Measurements from ENCODE around the gene FILIP1L.
"Not testable (repeated sequence)": the region's sequence is repeated elsewhere in the genome, so short reads cannot be mapped to it uniquely, and the experiment has no call there.

Gene FILIP1L

GRCh38 chr3:100096866-100097265 lies 17.4 kb downstream of the FILIP1L start:
- DNase-seq, result no peak

- not testable (repeated sequence) for DNase-seq
Observed at GRCh38 chr3:100096286-100096685, 18.0 kb downstream of the FILIP1L start.

- no peak for DNase-seq
Observed at GRCh38 chr3:100093831-100094230, 20.5 kb downstream of the FILIP1L start.

- no peak for DNase-seq
Observed at GRCh38 chr3:100090669-100091005, 23.7 kb downstream of the FILIP1L start.

GRCh38 chr3:100089812-100090668 lies 24.3 kb downstream of the FILIP1L start:
- DNase-seq, result no peak

- no peak for DNase-seq
Observed at GRCh38 chr3:100088735-100089368, 25.4 kb downstream of the FILIP1L start.

GRCh38 chr3:100087198-100087597 lies 27.1 kb downstream of the FILIP1L start:
- no peak for DNase-seq

GRCh38 chr3:100086401-100086800 lies 27.9 kb downstream of the FILIP1L start:
- no peak for DNase-seq

- no peak for DNase-seq
Observed at GRCh38 chr3:100084100-100084806, 30.0 kb downstream of the FILIP1L start.

GRCh38 chr3:100083209-100083608 lies 31.1 kb downstream of the FILIP1L start:
- no peak for DNase-seq

- no peak for DNase-seq
Observed at GRCh38 chr3:100082714-100083113, 31.6 kb downstream of the FILIP1L start.

- no peak for DNase-seq
Observed at GRCh38 chr3:100081986-100082692, 32.2 kb downstream of the FILIP1L start.

- no peak for DNase-seq
Observed at GRCh38 chr3:100081311-100081710, 33.0 kb downstream of the FILIP1L start.

- no peak for DNase-seq
Observed at GRCh38 chr3:100080573-100080972, 33.7 kb downstream of the FILIP1L start.

- DNase-seq, result no peak
Observed at GRCh38 chr3:100079328-100079727, 35.0 kb downstream of the FILIP1L start.

GRCh38 chr3:100076731-100077529 lies 37.4 kb downstream of the FILIP1L start:
- no peak for DNase-seq

- DNase-seq, result no peak
Observed at GRCh38 chr3:100075851-100076730, 38.2 kb downstream of the FILIP1L start.

- no peak for DNase-seq
Observed at GRCh38 chr3:100075196-100075595, 39.1 kb downstream of the FILIP1L start.

- no peak for DNase-seq
Observed at GRCh38 chr3:100073714-100074307, 40.5 kb downstream of the FILIP1L start.

- DNase-seq, result no peak
Observed at GRCh38 chr3:100073049-100073713, 41.1 kb downstream of the FILIP1L start.

Measured in activated CD4-positive, CD25-positive, alpha-beta regulatory T cell (primary cell).